Mammary epithelial cell (primary cell): Measurements from ENCODE around the gene CYP4X1.

Experiments
- EZH2 ChIP-seq: IDR thresholded peaks from 2 replicates; pipeline ENCODE4 v1.6.1; 2012; ENCODE audit warnings: low read length, inconsistent platforms, borderline replicate concordance
- TF ChIP-seq, protein P1 (sequence below), 2 donors: IDR thresholded peaks in 1 of 2; conservative IDR thresholded peaks in 1 of 2; 2 replicates each; pipeline ENCODE4 v1.5.1; 2011 to 2012; ENCODE audit warnings: inconsistent platforms in 2 of 2, low read length in 2 of 2, mild to moderate bottlenecking in 2 of 2, control low read depth in 1 of 2, low read depth in 1 of 2; ENCODE audit not compliant: insufficient read depth in 1 of 2; ENCODE audit errors: extremely low read depth in 1 of 2

DNA sequence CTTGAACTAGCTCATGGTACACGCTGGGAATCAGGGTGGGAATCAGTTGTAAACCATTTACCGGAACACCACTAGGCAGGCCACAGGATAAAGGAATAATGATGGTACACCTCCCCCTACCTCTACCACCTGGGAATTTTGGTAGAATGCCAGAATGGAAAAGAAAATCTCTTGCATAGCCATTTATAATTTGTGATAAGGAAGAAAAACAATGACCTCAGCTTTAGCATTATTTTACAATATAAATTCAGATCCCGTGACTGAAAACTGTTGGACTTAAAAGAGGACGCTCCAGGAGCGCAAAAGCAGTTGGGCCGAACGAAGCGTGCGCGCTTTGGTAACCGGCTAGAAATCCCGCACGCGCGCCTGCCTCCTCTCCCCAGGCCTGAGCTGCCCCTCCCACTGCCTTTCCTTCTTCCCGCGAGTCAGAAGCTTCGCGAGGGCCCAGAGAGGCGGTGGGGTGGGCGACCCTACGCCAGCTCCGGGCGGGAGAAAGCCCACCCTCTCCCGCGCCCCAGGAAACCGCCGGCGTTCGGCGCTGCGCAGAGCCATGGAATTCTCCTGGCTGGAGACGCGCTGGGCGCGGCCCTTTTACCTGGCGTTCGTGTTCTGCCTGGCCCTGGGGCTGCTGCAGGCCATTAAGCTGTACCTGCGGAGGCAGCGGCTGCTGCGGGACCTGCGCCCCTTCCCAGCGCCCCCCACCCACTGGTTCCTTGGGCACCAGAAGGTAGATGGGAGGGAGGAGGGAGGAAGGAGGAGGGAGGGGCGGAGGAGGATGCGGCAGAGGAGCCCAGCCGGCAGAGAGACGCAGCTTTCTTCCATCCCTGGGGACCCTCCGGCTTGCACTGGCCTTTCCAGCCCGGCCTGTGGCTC, at the start of gene CYP4X1:
- TF ChIP-seq, protein P1, sequence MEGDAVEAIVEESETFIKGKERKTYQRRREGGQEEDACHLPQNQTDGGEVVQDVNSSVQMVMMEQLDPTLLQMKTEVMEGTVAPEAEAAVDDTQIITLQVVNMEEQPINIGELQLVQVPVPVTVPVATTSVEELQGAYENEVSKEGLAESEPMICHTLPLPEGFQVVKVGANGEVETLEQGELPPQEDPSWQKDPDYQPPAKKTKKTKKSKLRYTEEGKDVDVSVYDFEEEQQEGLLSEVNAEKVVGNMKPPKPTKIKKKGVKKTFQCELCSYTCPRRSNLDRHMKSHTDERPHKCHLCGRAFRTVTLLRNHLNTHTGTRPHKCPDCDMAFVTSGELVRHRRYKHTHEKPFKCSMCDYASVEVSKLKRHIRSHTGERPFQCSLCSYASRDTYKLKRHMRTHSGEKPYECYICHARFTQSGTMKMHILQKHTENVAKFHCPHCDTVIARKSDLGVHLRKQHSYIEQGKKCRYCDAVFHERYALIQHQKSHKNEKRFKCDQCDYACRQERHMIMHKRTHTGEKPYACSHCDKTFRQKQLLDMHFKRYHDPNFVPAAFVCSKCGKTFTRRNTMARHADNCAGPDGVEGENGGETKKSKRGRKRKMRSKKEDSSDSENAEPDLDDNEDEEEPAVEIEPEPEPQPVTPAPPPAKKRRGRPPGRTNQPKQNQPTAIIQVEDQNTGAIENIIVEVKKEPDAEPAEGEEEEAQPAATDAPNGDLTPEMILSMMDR (conservative IDR thresholded peaks at IDR 0.05 in 1 of 2, IDR thresholded peaks at IDR 0.05 in 1 of 2; ENCODE audit: extremely low read depth in 1 of 2, insufficient read depth in 1 of 2, low read depth in 1 of 2, low read length in 2 of 2), result no peak
- no peak for TF ChIP-seq EZH2
